Measurements from ENCODE around the gene NLK.
A peak's percentile ranks its signal among the peaks of the same experiment; 100 is the strongest.

The NLK gene

DNA sequence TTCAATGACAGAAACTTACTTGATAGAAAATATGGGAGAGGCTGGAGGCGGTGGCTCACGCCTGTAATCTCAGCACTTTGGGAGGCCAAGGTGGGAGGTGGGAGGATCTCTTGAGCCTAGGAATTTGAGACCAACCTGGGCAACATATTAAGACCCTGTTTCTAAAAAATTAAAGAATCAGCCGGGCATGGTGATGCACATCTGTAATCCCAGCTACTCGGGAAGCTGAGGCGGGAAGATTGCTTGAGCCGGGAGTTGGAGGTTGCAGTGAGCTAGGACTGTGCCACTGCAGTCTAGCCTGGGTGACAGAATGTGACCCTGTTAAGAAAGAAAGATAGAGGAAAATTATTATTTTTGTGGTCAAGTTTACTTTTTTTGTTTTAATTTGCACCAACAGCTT lies 2.1 kb upstream of the NLK start:
- no peak for DNase-seq (ENCODE audit: low spot score)

DNA sequence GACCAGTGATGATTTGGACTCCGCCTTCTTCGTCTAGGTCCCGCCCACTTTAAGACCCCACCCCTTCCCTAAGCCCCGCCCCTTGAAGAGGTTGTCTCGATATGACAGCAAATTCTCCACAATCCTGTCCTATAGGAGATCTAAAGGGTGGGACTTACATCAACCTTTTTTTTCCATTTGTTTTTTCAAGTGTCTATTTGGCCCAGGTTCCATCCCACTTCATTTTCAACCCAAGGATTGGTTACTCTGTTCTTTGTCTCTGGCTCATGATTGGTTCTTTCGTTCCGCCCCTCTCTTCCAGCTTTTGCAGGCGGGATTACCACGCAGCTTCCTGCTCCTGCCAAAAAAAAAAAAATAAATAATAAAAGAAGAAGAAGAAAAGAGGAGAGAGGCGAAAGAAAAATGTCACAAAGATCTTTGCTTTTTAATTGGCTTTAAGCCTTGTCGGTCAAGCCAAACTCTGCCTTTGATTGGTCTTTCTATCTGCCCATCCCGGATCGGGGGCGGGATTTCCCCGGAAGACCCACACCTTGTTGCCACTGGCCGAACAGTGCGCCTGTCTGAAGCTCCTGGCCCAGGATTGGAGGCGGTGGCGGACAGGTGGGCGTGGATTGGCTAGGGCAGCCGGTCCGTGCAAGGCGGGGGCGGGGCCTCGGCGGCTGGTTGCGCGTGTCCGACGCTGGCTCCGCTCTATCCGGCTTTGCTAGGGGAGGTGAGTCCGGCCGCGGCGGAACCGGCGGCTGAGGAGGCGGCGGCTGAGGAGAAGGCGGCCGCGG lies 1.2 kb upstream of the NLK start:
- DNase-seq (ENCODE audit: low spot score): peak; percentile 100

DNA sequence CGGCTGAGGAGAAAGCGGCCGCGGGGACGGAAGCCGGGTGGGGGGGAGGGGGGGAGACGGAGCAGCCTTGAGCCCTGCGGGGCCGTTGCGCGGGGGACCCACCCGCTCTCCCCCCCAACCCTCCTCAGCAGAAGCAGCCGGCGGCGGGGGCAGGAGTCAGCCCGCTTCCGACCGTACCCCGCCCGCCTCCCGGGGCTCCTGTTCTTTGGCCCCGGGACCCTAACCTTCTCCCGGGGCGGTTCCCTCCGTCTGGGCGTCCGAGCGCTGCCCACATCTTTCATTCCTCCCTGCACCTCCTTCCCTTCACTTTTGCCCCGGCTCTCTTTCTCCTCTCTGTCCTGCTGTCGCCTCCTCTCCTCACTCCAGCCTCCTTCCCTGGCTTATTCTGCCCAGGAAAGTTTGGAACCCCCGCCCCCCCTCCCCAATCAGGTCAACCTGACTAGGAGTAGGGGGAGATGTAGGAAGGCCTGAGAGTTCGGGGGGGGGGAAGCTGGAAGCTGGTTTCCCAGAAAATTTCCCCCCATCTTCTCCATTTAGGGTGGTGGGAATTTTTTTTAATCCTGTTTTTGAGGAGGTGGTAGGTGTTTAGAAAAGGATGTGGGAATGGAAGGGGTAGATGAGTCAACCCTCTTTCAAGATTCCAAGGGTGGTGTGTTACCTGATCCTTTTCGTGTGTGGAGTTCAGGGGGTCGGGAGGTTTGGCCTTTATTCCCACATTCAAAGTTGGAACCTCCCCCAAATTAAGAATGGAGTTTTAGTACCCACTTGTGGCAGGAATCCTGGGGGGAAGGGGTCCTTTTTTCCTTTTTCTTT lies 427 bp upstream of the NLK start:
- no peak for DNase-seq (ENCODE audit: low spot score)

DNA sequence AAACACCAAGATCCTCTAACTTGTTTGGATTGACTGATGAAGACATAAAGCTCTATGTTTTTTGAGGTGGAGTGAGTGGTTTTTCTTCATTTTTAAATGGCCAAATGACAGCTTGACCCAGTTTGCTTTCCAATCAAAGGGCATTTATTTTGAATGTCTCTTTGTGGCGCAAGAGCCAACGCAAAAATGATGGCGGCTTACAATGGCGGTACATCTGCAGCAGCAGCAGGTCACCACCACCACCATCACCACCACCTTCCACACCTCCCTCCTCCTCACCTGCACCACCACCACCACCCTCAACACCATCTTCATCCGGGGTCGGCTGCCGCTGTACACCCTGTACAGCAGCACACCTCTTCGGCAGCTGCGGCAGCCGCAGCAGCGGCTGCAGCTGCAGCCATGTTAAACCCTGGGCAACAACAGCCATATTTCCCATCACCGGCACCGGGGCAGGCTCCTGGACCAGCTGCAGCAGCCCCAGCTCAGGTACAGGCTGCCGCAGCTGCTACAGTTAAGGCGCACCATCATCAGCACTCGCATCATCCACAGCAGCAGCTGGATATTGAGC lies 329 bp downstream of the NLK start:
- DNase-seq (ENCODE audit: low spot score): no peak

DNA sequence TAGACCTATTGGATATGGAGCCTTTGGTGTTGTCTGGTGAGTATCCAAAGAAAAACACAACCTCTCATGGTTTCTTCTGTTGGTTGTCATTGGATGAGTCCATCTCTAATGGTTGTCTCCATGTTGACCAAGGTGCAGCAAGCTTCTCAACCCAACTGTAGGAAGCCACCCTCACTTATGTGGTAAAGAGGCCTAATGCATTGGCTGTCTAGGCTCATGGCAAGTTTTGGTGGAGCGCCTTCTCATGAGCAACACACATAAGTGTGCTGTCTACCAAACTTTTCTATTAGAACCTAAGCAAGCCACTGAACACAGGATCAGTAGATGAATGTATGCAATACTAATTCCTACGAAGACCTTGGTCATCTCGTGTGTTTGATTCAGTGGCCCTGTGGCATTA lies 819 bp downstream of the NLK start:
- no peak for DNase-seq (ENCODE audit: low spot score)

DNA sequence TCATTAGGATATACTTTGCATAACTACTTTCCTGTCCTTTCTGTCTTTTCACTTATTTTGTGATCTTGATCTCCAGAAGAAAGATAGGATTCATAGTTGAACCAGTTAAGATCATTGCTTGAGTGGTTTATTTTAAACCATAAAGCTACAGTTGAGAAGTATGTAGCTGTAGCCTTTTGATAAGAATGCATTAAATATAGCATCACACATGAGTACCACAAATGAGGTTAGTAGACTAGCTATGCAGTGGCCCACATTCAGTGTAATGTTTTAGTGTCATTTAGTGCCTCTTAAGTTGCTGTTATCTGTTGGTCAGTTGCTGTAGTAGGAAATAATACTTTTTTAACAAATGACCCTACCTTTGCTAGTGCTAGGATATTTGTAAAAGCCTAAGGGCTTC lies 1.3 kb downstream of the NLK start:
- no peak for DNase-seq (ENCODE audit: low spot score)

DNA sequence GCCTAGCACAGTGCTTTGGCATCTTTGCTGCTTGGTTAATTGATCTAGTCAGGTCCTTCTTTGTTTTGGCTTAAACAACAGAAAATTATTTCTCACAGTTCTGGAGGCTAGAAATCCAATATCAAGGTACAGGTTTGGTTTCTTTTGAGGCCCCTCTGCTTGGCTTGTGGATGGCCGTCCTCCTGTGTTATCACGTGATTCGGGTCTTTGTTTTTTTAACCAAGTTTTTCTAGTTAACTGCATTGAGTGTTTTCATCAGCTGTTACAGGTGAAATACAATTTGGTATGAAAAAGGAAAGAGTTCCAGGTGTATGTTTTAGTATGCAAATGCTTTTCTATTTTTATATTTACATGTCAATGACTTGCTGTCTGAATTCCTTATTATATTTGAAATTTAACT lies 2.8 kb downstream of the NLK start:
- no peak for DNase-seq (ENCODE audit: low spot score)

DNA sequence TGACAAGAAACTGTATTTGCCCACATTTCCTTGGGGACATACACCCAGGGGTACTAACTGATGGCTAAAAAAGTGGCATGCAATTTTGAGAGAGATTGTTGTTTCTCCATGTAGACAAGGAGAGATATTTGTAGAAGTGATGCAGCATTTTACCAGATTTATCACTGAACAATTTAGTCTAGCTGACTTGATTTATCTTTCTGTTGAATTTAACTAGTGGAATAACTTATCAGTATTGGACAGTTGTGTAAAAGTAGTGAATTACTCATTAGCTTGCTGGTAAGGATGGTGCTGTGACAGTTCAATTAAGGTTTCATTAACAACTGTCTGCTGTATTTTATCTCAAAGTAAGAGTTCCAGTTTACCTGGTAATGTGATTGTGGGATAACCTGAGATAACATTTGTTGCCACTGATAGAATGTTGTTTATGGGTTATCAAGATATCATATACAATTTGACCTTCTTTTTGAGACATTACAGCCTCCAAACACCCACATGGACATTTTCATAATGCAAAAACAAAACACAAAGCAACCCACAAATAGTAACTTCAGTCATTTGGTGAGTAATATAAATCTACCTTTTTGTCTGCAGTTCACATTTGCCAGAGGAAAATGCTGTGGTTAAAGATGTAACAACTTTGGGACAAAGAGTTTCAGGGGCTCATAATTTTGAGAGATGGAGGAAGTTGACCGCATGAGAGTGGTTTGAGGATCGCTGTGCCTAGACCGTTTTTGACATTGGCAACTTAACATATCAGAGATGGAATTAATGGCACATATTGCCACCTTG lies 3.8 kb downstream of the NLK start:
- no peak for DNase-seq (ENCODE audit: low spot score)

DNA sequence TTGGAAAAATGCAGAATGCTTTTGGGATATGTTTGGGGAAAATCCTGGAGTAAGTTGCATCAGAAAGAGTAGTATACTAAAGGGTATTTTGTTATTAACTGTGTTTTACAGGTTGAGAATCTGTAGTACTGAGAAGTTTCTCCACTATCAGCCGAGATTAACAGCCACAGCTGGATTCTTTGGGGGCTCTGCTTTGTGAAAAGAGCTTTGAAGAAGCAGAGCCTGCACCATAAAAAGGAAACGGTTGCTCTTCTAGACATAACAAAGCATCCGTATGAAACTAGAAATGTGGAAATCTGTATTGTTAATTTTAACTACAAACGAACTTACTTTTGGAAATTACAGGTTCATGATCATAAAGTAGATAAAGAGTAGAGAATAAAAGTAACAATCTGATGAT lies 5.3 kb downstream of the NLK start:
- DNase-seq (ENCODE audit: low spot score): no peak

DNA sequence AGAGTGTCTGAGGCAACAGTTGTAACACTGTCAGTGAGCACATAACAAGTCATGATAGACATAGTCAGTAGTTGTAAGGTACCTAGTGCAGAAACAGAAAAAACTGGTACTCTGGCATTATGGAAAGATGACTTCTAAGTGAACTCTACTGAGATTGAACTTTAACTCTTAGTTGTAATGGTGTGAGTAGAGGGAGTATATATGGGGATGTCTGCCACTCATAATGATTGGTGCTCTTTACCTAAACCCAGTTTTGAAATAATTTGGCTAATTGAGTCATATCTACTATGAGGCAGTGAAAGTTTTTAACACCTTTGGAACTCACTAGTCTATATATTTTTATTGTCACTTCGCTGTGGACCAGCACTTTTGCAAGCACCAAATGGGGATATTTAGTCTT lies 6.6 kb downstream of the NLK start:
- DNase-seq (ENCODE audit: low spot score): no peak

DNA sequence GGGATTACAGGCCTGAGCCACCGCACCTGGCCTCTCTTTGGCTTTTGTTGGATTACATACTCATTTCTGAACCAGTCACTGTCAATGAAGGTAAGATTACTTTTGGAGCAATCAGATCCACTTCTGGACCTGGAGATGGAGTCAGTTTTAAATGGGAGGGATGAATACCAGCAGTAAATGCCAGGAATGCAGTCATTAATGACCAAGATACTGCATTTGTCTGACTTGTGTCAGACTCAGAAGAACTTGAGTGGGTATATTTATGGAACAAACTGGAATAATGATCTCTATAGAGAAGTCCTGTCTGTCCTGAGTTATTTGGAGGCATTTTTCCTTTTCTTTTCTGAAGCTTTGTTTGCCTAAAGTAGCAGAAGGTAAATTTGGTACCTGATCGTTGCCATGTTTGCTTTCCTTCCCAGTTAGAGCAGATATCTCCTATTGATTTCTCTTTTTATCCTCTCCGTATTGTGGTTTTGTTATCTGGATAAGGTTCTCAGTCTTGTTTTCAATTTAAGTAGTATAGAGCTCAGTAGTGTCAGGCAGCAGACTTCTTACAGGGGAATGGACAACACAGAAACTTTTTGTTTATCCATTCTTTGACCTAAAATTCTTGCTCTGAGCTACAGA lies 10.7 kb downstream of the NLK start:
- peak; percentile 14 for DNase-seq (ENCODE audit: low spot score)

DNA sequence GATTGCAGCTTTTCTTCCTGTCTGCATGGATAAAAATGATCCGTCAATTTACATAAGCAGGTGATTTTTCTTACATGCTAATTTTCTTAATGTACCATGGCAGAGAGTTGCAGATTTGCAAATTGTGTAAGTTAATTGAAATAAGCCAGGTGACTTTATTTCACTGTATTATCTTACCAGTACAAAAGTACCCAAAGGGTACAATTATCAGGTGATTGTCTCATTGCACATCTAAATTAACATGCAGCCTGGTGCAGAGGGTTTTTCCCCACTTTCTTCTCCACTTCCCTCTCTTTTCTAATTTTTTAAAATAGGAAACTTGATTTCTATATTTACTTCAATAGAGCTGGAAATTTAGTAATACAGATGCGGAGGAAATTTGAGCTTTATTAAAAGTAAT lies 11.2 kb downstream of the NLK start:
- DNase-seq (ENCODE audit: low spot score): no peak

DNA sequence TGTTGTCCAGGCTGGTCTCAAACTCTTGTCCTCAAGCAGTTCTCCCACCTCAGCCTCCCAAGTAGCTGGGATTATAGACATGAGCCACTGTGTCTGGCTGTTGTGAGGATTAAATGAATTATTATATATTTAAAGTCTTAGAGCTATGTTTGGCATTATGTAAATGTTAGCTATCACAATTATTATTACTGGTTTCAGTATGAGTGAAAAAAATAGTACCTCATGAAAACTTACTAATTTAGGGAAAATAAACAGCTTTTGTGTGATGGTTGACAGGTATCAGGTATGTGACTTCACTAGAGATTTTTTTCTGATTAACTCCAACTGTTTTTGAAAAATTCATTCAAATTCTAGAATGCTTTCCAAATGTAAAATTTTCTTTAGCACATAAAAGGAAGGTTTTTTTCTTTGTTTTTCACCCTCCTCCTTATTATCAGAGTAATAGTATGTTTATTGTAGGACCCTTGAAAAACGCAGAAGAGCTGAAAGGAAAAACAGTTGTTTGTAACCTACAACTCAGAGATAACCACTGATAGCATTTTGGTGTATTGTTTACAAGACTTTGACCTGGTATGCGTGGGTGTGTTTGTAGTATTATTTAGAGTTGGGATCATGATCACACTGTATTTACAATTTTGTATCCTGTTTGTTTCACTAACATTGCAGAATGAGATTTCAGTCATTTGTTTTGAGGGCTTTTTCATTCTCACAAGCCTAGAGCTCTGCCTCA lies 13.2 kb downstream of the NLK start:
- DNase-seq (ENCODE audit: low spot score): no peak

DNA sequence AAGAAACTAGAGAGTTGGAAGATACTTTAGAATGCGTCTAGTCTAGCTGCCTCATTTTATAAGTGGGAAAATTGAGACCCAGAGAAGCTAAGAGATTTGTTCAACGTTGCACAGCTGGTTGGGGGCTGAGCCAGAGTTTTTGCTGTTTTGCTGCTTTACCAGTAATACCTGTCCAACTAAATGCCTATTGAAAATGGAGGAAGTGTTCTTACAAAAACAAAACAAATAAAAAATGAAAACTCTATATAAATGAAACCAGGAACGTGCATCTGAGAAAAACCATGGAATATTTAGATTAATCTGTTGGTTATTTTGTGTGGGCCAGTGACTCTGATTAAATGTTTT lies 13.8 kb downstream of the NLK start:
- DNase-seq (ENCODE audit: low spot score): no peak

DNA sequence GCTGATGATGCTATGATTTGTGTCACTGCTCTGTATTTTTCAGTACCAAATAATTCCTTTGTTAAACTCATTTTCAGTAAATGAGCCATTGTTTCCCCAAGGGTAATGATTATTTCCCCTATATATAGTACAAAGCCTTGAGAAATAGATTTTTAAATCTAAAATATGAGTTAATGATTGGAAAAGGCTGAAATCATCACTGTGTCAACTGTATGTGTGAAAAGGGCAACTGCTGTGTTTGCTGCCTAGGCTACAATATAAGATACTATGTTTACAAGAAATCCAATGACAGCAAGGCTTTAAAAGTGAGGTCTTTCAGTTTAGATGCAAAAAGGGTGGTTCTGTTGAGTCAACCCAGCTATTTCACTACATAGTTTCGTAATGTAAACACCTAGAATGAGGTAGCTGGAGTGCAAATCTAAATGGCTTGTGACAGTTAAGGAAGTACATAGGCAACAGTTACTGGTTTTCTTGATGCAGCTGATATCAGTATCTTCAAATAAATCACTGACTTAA lies 15.3 kb downstream of the NLK start:
- no peak for DNase-seq (ENCODE audit: low spot score)

DNA sequence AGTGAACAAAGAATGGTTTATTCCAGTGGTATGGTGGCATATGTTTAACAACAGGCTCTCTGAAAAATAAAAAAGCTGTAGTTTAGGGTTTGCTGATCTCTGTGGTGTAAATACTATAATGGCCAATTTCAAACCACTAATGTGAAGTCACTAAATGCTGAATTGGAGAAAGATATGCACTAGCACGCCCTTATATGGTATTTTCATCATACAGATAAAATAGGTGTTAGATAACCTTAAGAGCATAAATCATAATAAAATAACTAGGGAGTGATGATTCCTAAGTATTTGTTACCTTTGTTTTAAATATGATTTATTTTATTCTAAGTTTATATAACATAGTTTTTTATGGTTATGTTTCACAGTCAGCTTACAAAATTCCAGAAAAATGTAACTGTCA lies 17.2 kb downstream of the NLK start:
- no peak for DNase-seq (ENCODE audit: low spot score)

DNA sequence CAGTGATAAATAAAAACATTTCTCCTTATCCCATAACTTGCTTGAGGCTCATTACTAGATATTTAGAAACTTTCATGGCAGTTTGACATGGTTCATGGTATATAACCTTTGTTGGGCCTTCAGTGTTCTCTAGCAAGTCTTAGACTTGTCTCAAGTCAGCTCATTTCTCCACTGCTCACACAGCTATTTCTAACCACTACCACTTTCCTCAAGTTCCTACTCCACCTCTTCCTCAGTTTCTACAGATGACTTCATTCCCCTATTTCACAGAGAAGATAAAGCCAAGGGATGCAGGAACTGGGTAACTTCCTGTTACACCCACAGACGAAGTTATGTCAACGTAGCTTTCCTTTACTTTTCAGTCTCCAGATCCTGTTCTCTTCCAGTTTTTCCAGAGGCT lies 23.2 kb downstream of the NLK start:
- DNase-seq (ENCODE audit: low spot score): no peak

DNA sequence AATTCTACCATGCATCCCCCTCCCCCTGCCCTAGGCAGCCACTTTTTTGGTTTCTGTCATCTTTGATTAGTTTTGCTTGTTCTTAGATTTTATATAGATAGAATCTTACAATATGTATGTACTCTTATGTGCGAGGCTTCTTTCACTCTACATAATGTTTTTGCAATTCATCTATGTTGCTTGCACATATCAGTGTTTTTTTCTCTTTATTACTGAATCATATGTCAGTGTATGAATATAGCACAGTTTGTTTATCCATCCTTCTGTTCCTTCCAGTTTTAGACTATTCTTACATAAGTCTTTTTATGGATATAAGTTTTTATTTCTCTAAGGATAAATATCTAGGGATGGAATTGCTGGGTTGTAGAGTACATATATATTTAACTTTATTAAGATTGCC lies 26.6 kb downstream of the NLK start:
- no peak for DNase-seq (ENCODE audit: low spot score)

DNA sequence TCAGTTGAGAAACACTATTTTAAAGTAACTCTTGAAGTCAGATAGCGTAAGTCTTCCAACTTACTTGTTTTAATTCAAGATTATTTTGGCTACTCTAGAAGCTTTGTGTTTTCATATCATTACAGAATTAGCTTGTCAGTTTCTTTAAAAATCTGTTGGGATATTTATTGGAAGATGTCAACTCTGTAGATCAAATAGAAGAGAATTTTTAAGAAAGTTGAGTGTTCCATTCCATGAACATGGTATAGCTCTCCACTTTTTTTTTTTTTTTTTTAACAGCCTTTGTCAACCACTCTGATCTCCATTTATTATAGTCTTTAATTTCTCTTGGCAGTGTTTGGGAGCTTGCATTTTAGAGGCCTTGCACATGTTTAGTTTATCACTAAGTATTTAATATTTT lies 28.7 kb downstream of the NLK start:
- DNase-seq (ENCODE audit: low spot score): no peak

DNA sequence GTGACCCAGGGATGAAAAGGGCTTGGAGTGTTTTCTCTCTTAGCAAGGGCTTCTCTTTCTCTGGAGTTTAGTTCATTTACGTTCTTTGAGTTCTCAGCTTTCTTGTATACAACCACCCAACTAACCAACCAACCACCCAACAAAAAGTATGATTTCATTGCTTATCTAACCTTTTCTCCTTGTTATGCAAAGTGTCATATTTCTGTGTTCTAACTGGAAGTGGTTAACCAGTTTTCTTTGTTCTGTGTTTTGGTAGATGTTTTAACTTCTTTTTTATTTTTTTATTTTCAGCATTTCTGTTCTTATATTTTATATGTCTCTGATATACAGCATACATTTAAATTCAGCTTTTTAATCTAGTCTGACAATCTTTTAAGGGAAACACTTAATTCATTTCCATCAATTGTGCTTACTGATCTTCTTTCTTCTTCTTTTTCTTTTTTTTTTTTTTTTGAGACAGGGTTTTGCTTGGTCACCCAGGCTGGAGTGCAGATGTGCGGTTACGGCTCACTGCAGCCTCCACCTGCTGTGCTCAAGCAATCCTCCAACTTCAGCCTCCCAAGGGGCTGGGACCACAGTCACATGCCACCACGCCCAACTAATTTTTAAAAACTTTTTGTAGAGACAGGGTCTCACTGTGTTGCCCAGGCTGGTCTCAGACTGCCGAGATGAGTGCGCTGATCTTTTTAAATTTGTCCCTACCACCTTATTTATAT lies 29.6 kb downstream of the NLK start:
- no peak for DNase-seq (ENCODE audit: low spot score)
